ENCODE data around the gene PDE7B.

GRCh38 chr6:136025736-136026135 lies 174.2 kb downstream of the PDE7B start:
- TF ChIP-seq ELF1 (IDR thresholded peaks at IDR 0.05) (no peak), RFX5 (IDR thresholded peaks at IDR 0.05; ENCODE audit: low read length) (no peak), MXI1 (IDR thresholded peaks at IDR 0.05; ENCODE audit: low read depth, low read length) (no peak), POLR2AphosphoS5 (IDR thresholded peaks at IDR 0.05; ENCODE audit: low read depth, low read length) (no peak), SIN3A (IDR thresholded peaks at IDR 0.05; ENCODE audit: borderline replicate concordance, low read depth, low read length) (no peak), EZH2phosphoT487 (IDR thresholded peaks at IDR 0.05; ENCODE audit: borderline replicate concordance, low read depth) (no peak), TAF1 (IDR thresholded peaks at IDR 0.05; ENCODE audit: borderline replicate concordance, low read depth, low read length) (no peak), CTCF (IDR thresholded peaks at IDR 0.05) (no peak), MAX (IDR thresholded peaks at IDR 0.05; ENCODE audit: low read depth) (no peak), YY1 (IDR thresholded peaks at IDR 0.05; ENCODE audit: low read depth) (no peak)

Data from SK-N-SH (cell line).